ENCODE data around the gene ALMS1.
"Not testable (repeated sequence)": the region's sequence is repeated elsewhere in the genome, so short reads cannot be mapped to it uniquely, and the experiment has no call there.

Gene ALMS1

GRCh38 chr2:73404409-73404808 lies 18.8 kb downstream of the ALMS1 start:
- DNase-seq (ENCODE audit: low spot score): no peak

GRCh38 chr2:73406996-73407395 lies 21.4 kb downstream of the ALMS1 start:
- no peak for DNase-seq (ENCODE audit: low spot score)

- no peak for DNase-seq (ENCODE audit: low spot score)
These were observed 22.6 kb downstream of the ALMS1 start for GRCh38 chr2:73408198-73408597.

- DNase-seq (ENCODE audit: low spot score): no peak
These were observed 29.1 kb downstream of the ALMS1 start for GRCh38 chr2:73414696-73415095.

GRCh38 chr2:73415906-73416305 lies 30.3 kb downstream of the ALMS1 start:
- DNase-seq (ENCODE audit: low spot score): no peak

- no peak for DNase-seq (ENCODE audit: low spot score)
These were observed 32.7 kb downstream of the ALMS1 start for GRCh38 chr2:73418343-73418742.

- no peak for DNase-seq (ENCODE audit: low spot score)
These were observed 38.3 kb downstream of the ALMS1 start for GRCh38 chr2:73423913-73424312.

- no peak for DNase-seq (ENCODE audit: low spot score)
These were observed 40.5 kb downstream of the ALMS1 start for GRCh38 chr2:73426176-73426575.

- no peak for DNase-seq (ENCODE audit: low spot score)
These were observed 50.4 kb downstream of the ALMS1 start for GRCh38 chr2:73436019-73436418.

- DNase-seq (ENCODE audit: low spot score): peak; percentile 18
These were observed 58.6 kb downstream of the ALMS1 start for GRCh38 chr2:73444202-73444601.

GRCh38 chr2:73448856-73449255 lies 63.2 kb downstream of the ALMS1 start:
- no peak for DNase-seq (ENCODE audit: low spot score)

- DNase-seq (ENCODE audit: low spot score): no peak
These were observed 63.8 kb downstream of the ALMS1 start for GRCh38 chr2:73449404-73449803.

GRCh38 chr2:73451263-73451972 lies 65.8 kb downstream of the ALMS1 start:
- no peak for DNase-seq (ENCODE audit: low spot score)

- no peak for DNase-seq (ENCODE audit: low spot score)
These were observed 72.3 kb downstream of the ALMS1 start for GRCh38 chr2:73457982-73458381.

- not testable (repeated sequence) for DNase-seq (ENCODE audit: low spot score)
These were observed 76.8 kb downstream of the ALMS1 start for GRCh38 chr2:73462388-73462787.

- DNase-seq (ENCODE audit: low spot score): no peak
These were observed 82.7 kb downstream of the ALMS1 start for GRCh38 chr2:73468376-73468775.

GRCh38 chr2:73483874-73484273 lies 98.2 kb downstream of the ALMS1 start:
- DNase-seq (ENCODE audit: low spot score): not testable (repeated sequence)

GRCh38 chr2:73487112-73487657 lies 101.5 kb downstream of the ALMS1 start:
- DNase-seq (ENCODE audit: low spot score): no peak

GRCh38 chr2:73488079-73488478 lies 102.4 kb downstream of the ALMS1 start:
- DNase-seq (ENCODE audit: low spot score): no peak

- no peak for DNase-seq (ENCODE audit: low spot score)
These were observed 103.4 kb downstream of the ALMS1 start for GRCh38 chr2:73489053-73489452.

GRCh38 chr2:73494031-73494430 lies 108.4 kb downstream of the ALMS1 start:
- DNase-seq (ENCODE audit: low spot score): no peak

GRCh38 chr2:73503992-73504570 lies 118.4 kb downstream of the ALMS1 start:
- no peak for DNase-seq (ENCODE audit: low spot score)

- DNase-seq (ENCODE audit: low spot score): not testable (repeated sequence)
These were observed 119.2 kb downstream of the ALMS1 start for GRCh38 chr2:73504850-73505249.

- not testable (repeated sequence) for DNase-seq (ENCODE audit: low spot score)
These were observed 124.8 kb downstream of the ALMS1 start for GRCh38 chr2:73510470-73510869.
